Gastroesophageal sphincter (tissue), 4 donors: Measurements from ENCODE around the gene ZNF343. TPM values are rescaled to one million over a fixed set of nuclear protein-coding genes. Genes with fewer than 3 reads are reported as not detected.
A peak's percentile ranks its signal among the peaks of the same experiment; 100 is the strongest.

Source experiments
- ATAC-seq: fragments of 150-250 bp; one replicate; pipeline ENCODE4 v1.9.1; 2016; ENCODE audit warnings: mild to moderate bottlenecking, moderate library complexity
- H3K27ac ChIP-seq, 4 donors: fragments of 200-600 bp; sonication (generic) in 3 of 4; 1 replicate in 3 of 4; 2 replicates in 1 of 4; pipeline ENCODE4 v1.5.1; 2016 to 2019
- H3K27me3 ChIP-seq: fragments of 200-600 bp; sonication (generic); one replicate; pipeline ENCODE4 v1.5.1; 2019
- H3K36me3 ChIP-seq, 2 donors: fragments of 200-600 bp; sonication (generic); one replicate each; pipeline ENCODE4 v1.5.1; 2019; ENCODE audit warnings: control low read depth in 1 of 2
- H3K4me1 ChIP-seq, 3 donors: fragments of 200-600 bp; sonication (generic); 1 replicate in 2 of 3; 2 replicates in 1 of 3; pipeline ENCODE4 v1.5.1; 2016 to 2019; ENCODE audit warnings: control low read depth in 2 of 3
- H3K4me3 ChIP-seq, 2 donors: fragments of 200-600 bp; sonication (generic); one replicate each; pipeline ENCODE4 v1.5.1; 2019; ENCODE audit warnings: mild to moderate bottlenecking in 1 of 2, moderate library complexity in 1 of 2
- H3K9me3 ChIP-seq, 3 donors: fragments of 200-600 bp; sonication (generic); one replicate each; pipeline ENCODE4 v1.5.1; 2017 to 2019; ENCODE audit warnings: control low read depth in 2 of 3
- CTCF ChIP-seq, 4 experiments: fragments of 200-600 bp in 2 of 4; fragments of 450-650 bp in 2 of 4; sonication (generic) in 1 of 4; IDR thresholded peaks; one replicate each; pipeline ENCODE4 v1.5.1; 2017 to 2019; ENCODE audit warnings: antibody characterized with exemption in 4 of 4, mild to moderate bottlenecking in 2 of 4, moderate library complexity in 2 of 4
- EP300 ChIP-seq: sonication (generic); formaldehyde crosslinking; IDR thresholded peaks from one replicate; pipeline ENCODE4 v1.6.1; 2017; ENCODE audit warnings: antibody characterized with exemption, mild to moderate bottlenecking
- POLR2A ChIP-seq, 2 donors: fragments of 450-650 bp; IDR thresholded peaks; one replicate each; pipeline ENCODE4 v1.6.1; 2017; ENCODE audit warnings: antibody characterized with exemption in 2 of 2, mild to moderate bottlenecking in 2 of 2, moderate library complexity in 1 of 2
- POLR2AphosphoS5 ChIP-seq: sonication (generic); formaldehyde crosslinking; IDR thresholded peaks from one replicate; pipeline ENCODE4 v1.6.1; 2017; ENCODE audit warnings: antibody characterized with exemption
- WGBS, 2 donors: methylation state at CpG; one replicate each; pipeline ENCODE4 v1.1.5; 2018; ENCODE audit warnings: low coverage in 1 of 2; 5-methylcytosine and 5-hydroxymethylcytosine counted together
- total RNA-seq, 4 donors: library from RNA; depleted of rRNA; stranded (reverse); fragments of >200 nt; gene quantifications; one replicate each; pipeline ENCODE4 v1.1.0, GENCODE V29; 2016

The ZNF343 gene
- total RNA-seq, 4 donors from 2014 or later: 10.3 to 16.8 (median 12.5) TPM

GRCh38 chr20:2475850-2476741 is 32.6 kb downstream of the ZNF343 start:
- no peak overlapping the region for H3K27ac ChIP-seq
- no peak overlapping the region for H3K4me3 ChIP-seq
- ATAC-seq: no peak
- peaks cover 0 to 21% of the 10 kb centered on the region in 2 donors for H3K36me3 ChIP-seq
- TF ChIP-seq EP300 (no peak), POLR2A (IDR thresholded peaks at IDR 0.05) (no peak), CTCF (IDR thresholded peaks at IDR 0.05) (no peak), POLR2AphosphoS5 (no peak)
- WGBS, 2 donors: 94 to 100% methylated on average over 2 of the region's 9 CpGs
- peaks cover 0 to 4% (median 0%) of the 10 kb centered on the region in 3 donors for H3K4me1 ChIP-seq
- no peaks in the 10 kb centered on the region for H3K27me3 ChIP-seq
- H3K9me3 ChIP-seq: peaks cover 0 to 5% (median 0%) of the 10 kb centered on the region in 3 donors

GRCh38 chr20:2473516-2473915 is 35.2 kb downstream of the ZNF343 start:
- Histone ChIP-seq H3K27me3 (no peaks in the 10 kb centered on the region), H3K36me3 (peaks cover 0 to 7% of the 10 kb centered on the region in 2 donors), H3K4me1 (peaks cover 0 to 20% (median 11%) of the 10 kb centered on the region in 3 donors), H3K4me3 (no peak overlapping the region), H3K9me3 (no peaks in the 10 kb centered on the region), H3K27ac (no peak overlapping the region)
- ATAC-seq: no peak
- 56% methylated on average over 4 of the region's 4 CpGs for WGBS, 2 donors
- no peak for TF ChIP-seq EP300
- no peak for TF ChIP-seq POLR2A (IDR thresholded peaks at IDR 0.05)
- no peak for TF ChIP-seq POLR2AphosphoS5
- no peak for TF ChIP-seq CTCF (IDR thresholded peaks at IDR 0.05)

- Histone ChIP-seq H3K27me3 (no peaks in the 10 kb centered on the region), H3K4me1 (peaks cover 0 to 39% (median 14%) of the 10 kb centered on the region in 3 donors), H3K9me3 (no peaks in the 10 kb centered on the region), H3K36me3 (peaks cover 0 to 24% of the 10 kb centered on the region in 2 donors), H3K4me3 (peak within 1 kb of the TSS; percentile 75 to 79), H3K27ac (peak within 1 kb of the TSS; percentile 84 to 96 (median 90))
- TF ChIP-seq POLR2AphosphoS5 (peak; percentile 85), EP300 (no peak), POLR2A (IDR thresholded peaks at IDR 0.05) (peak; percentile 55 to 72)
- WGBS, 2 donors: 0 to 1% methylated on average over 25 to 31 of the region's 53 CpGs
- peak; percentile 99 for ATAC-seq
Measured at GRCh38 chr20:2470423-2471193, 38.1 kb downstream of the ZNF343 start, which contains the start of gene SNRPB. Gene SNRPB, minus strand, starts transcription at chr20:2470789. Its CDS starts 99 bp downstream, at chr20:2470690.

- WGBS, 2 donors: 0% methylated on average over 12 to 14 of the region's 19 CpGs
- H3K27me3 ChIP-seq: no peaks in the 10 kb centered on the region
- H3K4me1 ChIP-seq: peaks cover 0 to 39% (median 14%) of the 10 kb centered on the region in 3 donors
- peaks cover 0 to 30% of the 10 kb centered on the region in 2 donors for H3K36me3 ChIP-seq
- peak overlapping the region; percentile 75 to 96 (median 90) for H3K27ac ChIP-seq
- no peak for ATAC-seq
- TF ChIP-seq POLR2AphosphoS5: no peak
- TF ChIP-seq POLR2A (IDR thresholded peaks at IDR 0.05): no peak
- TF ChIP-seq CTCF (IDR thresholded peaks at IDR 0.05): no peak
- TF ChIP-seq EP300: no peak
- peak overlapping the region; percentile 75 to 79 for H3K4me3 ChIP-seq
- no peaks in the 10 kb centered on the region for H3K9me3 ChIP-seq
Measured at GRCh38 chr20:2469991-2470422, 38.7 kb downstream of the ZNF343 start.
